ENCODE measurements around the gene PFKFB4.

DNA sequence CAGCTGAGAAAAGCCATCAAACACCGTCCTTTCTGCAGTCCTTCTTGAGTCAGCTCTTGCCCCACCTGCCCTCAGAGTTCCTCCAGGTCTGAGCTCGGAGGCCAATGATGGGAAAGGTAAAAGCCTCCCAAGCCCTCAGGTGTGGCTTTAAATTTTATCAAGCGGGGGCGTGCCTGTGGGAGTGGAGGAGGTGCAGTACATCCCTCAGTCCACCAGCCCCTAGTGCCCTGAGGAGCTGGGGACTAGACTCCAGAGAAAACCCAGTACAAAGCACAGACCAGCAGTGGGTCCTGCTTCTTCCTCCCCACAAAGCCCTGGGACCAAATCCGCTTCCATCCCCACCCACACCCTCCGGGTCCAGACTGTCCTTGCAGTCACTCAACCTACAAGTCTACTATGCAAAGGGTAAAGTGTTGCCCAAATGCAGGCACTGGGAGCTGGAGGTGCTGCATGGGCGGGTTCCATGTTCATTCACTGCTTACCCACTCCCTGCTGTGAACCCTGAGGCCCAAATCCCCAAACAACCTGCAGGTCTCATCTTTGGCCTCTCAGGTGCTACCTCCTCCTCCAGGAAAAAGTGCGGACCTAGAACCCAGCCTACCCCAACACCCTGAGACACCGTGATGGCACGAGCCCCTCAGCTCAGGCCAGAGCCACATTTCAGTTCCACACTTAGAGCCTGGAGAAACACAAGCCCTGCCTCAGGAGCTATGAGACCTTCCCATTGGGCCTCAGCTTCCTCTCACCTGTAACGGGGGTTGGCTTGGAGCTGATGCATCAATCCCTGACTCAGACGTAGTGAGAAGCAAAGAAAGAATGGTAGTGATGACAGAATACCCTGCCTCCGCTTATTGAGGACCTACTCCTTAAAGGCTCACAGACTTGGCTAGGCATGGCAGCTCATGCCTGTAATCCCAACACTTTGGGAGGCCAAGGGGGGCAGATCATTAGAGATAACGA, 2.4 kb downstream of the PFKFB4 start:
- TF ChIP-seq, protein P1, sequence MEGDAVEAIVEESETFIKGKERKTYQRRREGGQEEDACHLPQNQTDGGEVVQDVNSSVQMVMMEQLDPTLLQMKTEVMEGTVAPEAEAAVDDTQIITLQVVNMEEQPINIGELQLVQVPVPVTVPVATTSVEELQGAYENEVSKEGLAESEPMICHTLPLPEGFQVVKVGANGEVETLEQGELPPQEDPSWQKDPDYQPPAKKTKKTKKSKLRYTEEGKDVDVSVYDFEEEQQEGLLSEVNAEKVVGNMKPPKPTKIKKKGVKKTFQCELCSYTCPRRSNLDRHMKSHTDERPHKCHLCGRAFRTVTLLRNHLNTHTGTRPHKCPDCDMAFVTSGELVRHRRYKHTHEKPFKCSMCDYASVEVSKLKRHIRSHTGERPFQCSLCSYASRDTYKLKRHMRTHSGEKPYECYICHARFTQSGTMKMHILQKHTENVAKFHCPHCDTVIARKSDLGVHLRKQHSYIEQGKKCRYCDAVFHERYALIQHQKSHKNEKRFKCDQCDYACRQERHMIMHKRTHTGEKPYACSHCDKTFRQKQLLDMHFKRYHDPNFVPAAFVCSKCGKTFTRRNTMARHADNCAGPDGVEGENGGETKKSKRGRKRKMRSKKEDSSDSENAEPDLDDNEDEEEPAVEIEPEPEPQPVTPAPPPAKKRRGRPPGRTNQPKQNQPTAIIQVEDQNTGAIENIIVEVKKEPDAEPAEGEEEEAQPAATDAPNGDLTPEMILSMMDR (IDR thresholded peaks at IDR 0.05) = no peak
- TF ChIP-seq POLR2AphosphoS5 (IDR thresholded peaks at IDR 0.05) = no peak
